Measurements from ENCODE around the gene OR11G2. TPM values are rescaled to one million over a fixed set of nuclear protein-coding genes. Genes with fewer than 3 reads are reported as not detected.

OR11G2 gene, protein sequence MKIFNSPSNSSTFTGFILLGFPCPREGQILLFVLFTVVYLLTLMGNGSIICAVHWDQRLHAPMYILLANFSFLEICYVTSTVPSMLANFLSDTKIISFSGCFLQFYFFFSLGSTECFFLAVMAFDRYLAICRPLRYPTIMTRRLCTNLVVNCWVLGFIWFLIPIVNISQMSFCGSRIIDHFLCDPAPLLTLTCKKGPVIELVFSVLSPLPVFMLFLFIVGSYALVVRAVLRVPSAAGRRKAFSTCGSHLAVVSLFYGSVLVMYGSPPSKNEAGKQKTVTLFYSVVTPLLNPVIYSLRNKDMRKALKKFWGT
- total RNA-seq, result not detected in 2 replicates

DNA sequence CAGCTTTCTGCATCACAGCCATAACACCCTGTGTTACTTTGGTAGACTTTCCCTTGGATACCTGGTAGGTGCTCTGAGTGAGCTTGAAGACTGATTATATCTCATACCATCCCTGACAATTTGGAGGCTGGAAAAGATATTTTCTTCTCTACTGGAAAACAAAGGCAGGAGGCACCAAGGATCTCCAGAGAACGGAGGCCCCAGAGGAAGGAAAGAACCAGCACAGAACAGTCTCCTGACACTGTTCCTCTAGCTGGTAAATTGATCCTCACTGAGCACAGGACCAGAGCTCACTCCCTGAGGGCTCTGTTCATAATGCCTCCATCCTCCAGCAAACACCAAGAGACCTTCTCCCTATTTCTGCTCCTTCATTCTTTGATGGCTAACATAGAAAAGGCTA, at the start of gene OR11G2:
Gene OR11G2 (plus strand): TSS at position 301 of the 400 bp plus-strand sequence. CDS start 6,542 bp downstream, outside the sequence.

DNA sequence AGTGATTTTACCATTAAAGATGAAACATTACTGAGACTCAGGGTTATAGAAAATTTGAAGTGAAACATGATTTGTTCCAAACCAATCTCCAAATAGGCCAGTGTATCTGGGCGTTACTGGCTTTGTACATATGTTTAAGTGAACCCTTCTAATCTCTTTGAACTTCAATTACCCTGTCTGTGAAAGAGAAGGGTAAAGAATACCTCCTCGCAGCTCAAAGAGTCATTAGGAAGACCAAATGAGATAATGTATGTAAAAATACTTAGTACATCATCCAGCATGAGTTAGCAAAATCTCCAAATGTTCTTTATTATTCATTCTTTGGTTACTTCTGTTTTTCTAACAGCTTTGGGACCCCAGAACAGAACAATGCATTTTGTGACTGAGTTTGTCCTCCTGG, 32.7 kb downstream of the OR11G2 start, which contains the start of gene OR11H6:
Gene OR11H6 (plus strand): TSS at position 301 of the 400 bp plus-strand sequence. CDS start 0 bp downstream, at position 301.

DNA sequence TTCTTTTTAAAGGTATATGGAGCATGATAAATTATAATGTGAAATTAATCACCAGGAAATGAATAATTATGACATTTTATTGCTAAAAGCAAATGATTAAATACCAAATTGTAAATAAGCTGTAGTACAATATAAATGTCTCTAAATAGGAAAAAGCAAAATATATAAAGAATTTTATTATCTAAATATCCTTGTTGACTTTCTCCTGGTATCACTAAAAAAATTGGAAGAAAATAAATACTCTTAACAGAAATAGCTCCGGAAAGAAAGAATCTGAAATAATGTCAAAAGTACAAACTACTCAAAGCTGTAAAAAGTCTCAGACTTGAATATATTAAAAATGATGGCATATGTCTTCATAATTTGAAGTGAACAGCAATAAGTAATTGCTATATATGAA, 38.0 kb downstream of the OR11G2 start, which contains the start of gene OR11H7:
Gene OR11H7 (plus strand): TSS at position 301 of the 400 bp plus-strand sequence.

Small RNA genes within 50 kb of the gene (small RNA-seq; reads per million reads assigned to genes)
- gene GTF2IP22, result not detected

Other genes with a start within 250 kb of the OR11G2 start
- not detected in 2 replicates for gene OR4K15, start 215.3 kb upstream of the OR11G2 start, total RNA-seq
- gene OR4Q2, start 188.7 kb upstream of the OR11G2 start, total RNA-seq, result not detected in 2 replicates
- gene OR4K14, start 171.6 kb upstream of the OR11G2 start, total RNA-seq, result not detected in 2 replicates
- not detected in 2 replicates for gene OR4K13, start 154.9 kb upstream of the OR11G2 start, total RNA-seq
- gene OR4L1, start 130.9 kb upstream of the OR11G2 start, total RNA-seq, result not detected in 2 replicates
- gene OR4K17, start 80.2 kb upstream of the OR11G2 start, total RNA-seq, result not detected in 2 replicates
- gene OR4N5, start 52.1 kb upstream of the OR11G2 start, total RNA-seq, result not detected in 2 replicates
- not detected in 2 replicates for gene OR11H6, start 32.8 kb downstream of the OR11G2 start, total RNA-seq
- gene OR11H7, start 38.1 kb downstream of the OR11G2 start, total RNA-seq, result not detected in 2 replicates
- gene OR11H4, start 48.4 kb downstream of the OR11G2 start, total RNA-seq, result not detected in 2 replicates
- 15.7 and 17.6 TPM in 2 replicates for gene TTC5, start 115.1 kb downstream of the OR11G2 start, total RNA-seq
- gene CCNB1IP1, start 142.4 kb downstream of the OR11G2 start, total RNA-seq, result 40.1 and 40.6 TPM in 2 replicates
- 7.3 and 11.2 TPM in 2 replicates for gene PARP2, start 152.7 kb downstream of the OR11G2 start, total RNA-seq
- 25.0 and 27.2 TPM in 2 replicates for gene TEP1, start 222.6 kb downstream of the OR11G2 start, total RNA-seq
- gene KLHL33, start 245.3 kb downstream of the OR11G2 start, total RNA-seq, result 0.13 and 0.22 TPM in 2 replicates

Measured in articular chondrocyte of knee joint (primary cell).